HepG2 (cell line): ENCODE data around the gene WHAMM. TPM values are rescaled to one million over a fixed set of nuclear protein-coding genes. Genes with fewer than 3 reads are reported as not detected.
A peak's percentile ranks its signal among the peaks of the same experiment; 100 is the strongest.

ENCODE experiments used
- ARID3A ChIP-seq: IDR thresholded peaks from 2 replicates; pipeline ENCODE4 v1.6.1; 2012; ENCODE audit warnings: low read depth, low read length, improper control_type of control experiment
- ASH2L ChIP-seq: fragments of 300-600, 200-600 bp; sonication (generic); IDR thresholded peaks from 2 replicates; pipeline ENCODE4 v1.7.0; 2017; ENCODE audit warnings: low read depth, mild to moderate bottlenecking, moderate library complexity, mixed read lengths, low read length; ENCODE audit not compliant: insufficient read length
- EED ChIP-seq: sonication (generic); formaldehyde crosslinking; IDR thresholded peaks from 2 replicates; pipeline ENCODE4 v1.5.0; 2020; ENCODE audit warnings: mild to moderate bottlenecking, missing genetic modification reagents
- HNF1B ChIP-seq: sonication (generic); formaldehyde crosslinking; IDR thresholded peaks from 2 replicates; pipeline ENCODE4 v1.5.1; 2020; ENCODE audit warnings: mild to moderate bottlenecking, moderate library complexity, missing genetic modification reagents
- HOMEZ ChIP-seq: IDR thresholded peaks from 2 replicates; pipeline ENCODE4 v1.6.1; 2016; ENCODE audit warnings: low read depth
- IRF2 ChIP-seq: IDR thresholded peaks from 2 replicates; pipeline ENCODE4 v1.6.1; 2018; ENCODE audit warnings: missing genetic modification reagents, missing compliant biosample characterization
- KLF16 ChIP-seq, 2 experiments: sonication (generic) in 1 of 2; formaldehyde crosslinking in 1 of 2; IDR thresholded peaks; 2 replicates each; pipeline versions ENCODE4 v1.6.1 to v1.8.0; 2016 to 2023; ENCODE audit warnings: missing genetic modification reagents in 2 of 2, missing compliant biosample characterization in 1 of 2
- ZBTB4 ChIP-seq: sonication (generic); formaldehyde crosslinking; IDR thresholded peaks from 2 replicates; pipeline ENCODE4 v1.4.0; 2020; ENCODE audit warnings: missing genetic modification reagents, mild to moderate bottlenecking, borderline replicate concordance
- ZNF205 ChIP-seq: IDR thresholded peaks from 2 replicates; pipeline ENCODE4 v1.6.1; 2018; ENCODE audit warnings: missing biosample characterization, missing genetic modification reagents
- ZNF337 ChIP-seq: sonication (generic); formaldehyde crosslinking; IDR thresholded peaks from 2 replicates; pipeline ENCODE4 v1.5.1; 2020; ENCODE audit warnings: missing genetic modification reagents, low read depth, mild to moderate bottlenecking, borderline replicate concordance
- ZNF687 ChIP-seq: sonication (generic); formaldehyde crosslinking; IDR thresholded peaks from 2 replicates; pipeline ENCODE4 v1.5.1; 2020; ENCODE audit warnings: mild to moderate bottlenecking, missing genetic modification reagents, moderate library complexity
- polyA plus RNA-seq, 8 experiments: library from polyadenylated mRNA; depleted of rRNA in 3 of 8; stranded (reverse) in 7 of 8; unstranded in 1 of 8; fragments of >200 nt; fragmentation: Illumina TruSeq in 4 of 8; extraction: Trizol in 4 of 8; gene quantifications; 2 replicates each; pipeline versions ENCODE4 v1.2.1 to v1.2.3, GENCODE V29; 2011 to 2016; ENCODE audit warnings: low read depth in 4 of 8, missing spikeins in 1 of 8, mixed read lengths in 1 of 8; ENCODE audit not compliant: insufficient read depth in 1 of 8
- total RNA-seq, 5 experiments: library from RNA; depleted of rRNA; stranded (reverse); fragments of >200 nt; fragmentation: Illumina TruSeq; extraction: Trizol; gene quantifications; 2 replicates each; pipeline ENCODE4 v1.2.3, GENCODE V29; 2016; ENCODE audit warnings: low read depth in 1 of 5

Gene WHAMM
- total and polyA plus RNA-seq, 2 of the 13 experiments (the other 11 are each of a cell fraction or from before 2014, with no cell fraction given), result 2.9 to 3.0 TPM

GRCh38 chr15:82849556-82850512 lies 40.4 kb downstream of the WHAMM start (continued):
- TF ChIP-seq ZBTB4 (CRISPR knock-in tag), result 0 out of 2 replicates have a peak, but pooled peaks have one; percentile 34
- TF ChIP-seq ASH2L, result no peak
- TF ChIP-seq IRF2 (CRISPR knock-in tag), result peak; percentile 31; the same call in 1 of the 2 replicates
- TF ChIP-seq EED, result no peak
- peak; percentile 57; the same call in 1 of the 2 replicates for TF ChIP-seq ZNF687
- TF ChIP-seq HOMEZ, result no peak
- TF ChIP-seq KLF16 (CRISPR knock-in tag; IDR thresholded peaks at IDR 0.05), result 0 out of 4 replicates have a peak, but pooled peaks of 1 of the 2 experiments have one; percentile 37
- TF ChIP-seq ARID3A, result no peak
- no peak for TF ChIP-seq ZNF337
- TF ChIP-seq HNF1B (CRISPR knock-in tag), result 0 out of 2 replicates have a peak, but pooled peaks have one; percentile 43
- TF ChIP-seq ZNF205 (CRISPR knock-in tag), result peak; percentile 53; the same call in 1 of the 2 replicates
